ENCODE data around the gene TUBG2. TPM values are rescaled to one million over a fixed set of nuclear protein-coding genes. Genes with fewer than 3 reads are reported as not detected.

The TUBG2 gene
- total RNA-seq, 1 experiment from 2014 or later, result 21.3 TPM

- TF ChIP-seq CTCF (IDR thresholded peaks at IDR 0.05; ENCODE audit: unreplicated experiment), result no peak
- Mint-ChIP-seq H3K4me1 (ENCODE audit: insufficient read depth, unreplicated experiment) (no peaks in the 10 kb centered on the region), H3K9me3 (ENCODE audit: unreplicated experiment) (no peaks in the 10 kb centered on the region), H3K36me3 (ENCODE audit: insufficient read depth, unreplicated experiment) (no peaks in the 10 kb centered on the region), H3K27me3 (ENCODE audit: insufficient read depth, unreplicated experiment) (no peaks in the 10 kb centered on the region), H3K4me3 (ENCODE audit: unreplicated experiment) (no peak overlapping the region), H3K27ac (ENCODE audit: low read depth, unreplicated experiment) (no peak overlapping the region)
- no TSS peak for BruUV-seq (replicated peaks)
- intact Hi-C loops (cut with micrococcal nuclease), result no loop called here
- CTCF ChIA-PET, result no interaction called here
- DNase-seq (ENCODE audit: unreplicated experiment), result no peak
- POLR2A ChIA-PET, result no interaction called here
Observed at GRCh38 chr17:42694524-42694923, 35.4 kb downstream of the TUBG2 start.

GRCh38 chr17:42695500-42695899 is 36.4 kb downstream of the TUBG2 start:
- H3K36me3 Mint-ChIP-seq (ENCODE audit: insufficient read depth, unreplicated experiment), result peaks cover 8% of the 10 kb centered on the region
- no peak for DNase-seq (ENCODE audit: unreplicated experiment)
- no peaks in the 10 kb centered on the region for H3K27me3 Mint-ChIP-seq (ENCODE audit: insufficient read depth, unreplicated experiment)
- intact Hi-C loops (cut with micrococcal nuclease), result no loop called here
- POLR2A ChIA-PET, result interaction anchor here (0.6 kb wide), 1 partner anchor 32 kb away, joined by 3 read pairs; no protein-coding TSS in a partner anchor
- TF ChIP-seq CTCF (IDR thresholded peaks at IDR 0.05; ENCODE audit: unreplicated experiment), result no peak
- no peaks in the 10 kb centered on the region for H3K4me1 Mint-ChIP-seq (ENCODE audit: insufficient read depth, unreplicated experiment)
- BruUV-seq (replicated peaks), result no TSS peak
- no peak overlapping the region for H3K4me3 Mint-ChIP-seq (ENCODE audit: unreplicated experiment)
- H3K9me3 Mint-ChIP-seq (ENCODE audit: unreplicated experiment), result no peaks in the 10 kb centered on the region
- H3K27ac Mint-ChIP-seq (ENCODE audit: low read depth, unreplicated experiment), result no peak overlapping the region
- CTCF ChIA-PET, result interaction anchor here (0.6 kb wide), 3 partner anchors 42 to 1535 kb away, joined by 3 read pairs; no protein-coding TSS in a partner anchor

- DNase-seq (ENCODE audit: unreplicated experiment), result no peak
Observed at GRCh38 chr17:42697108-42697811, 38.2 kb downstream of the TUBG2 start.

More at GRCh38 chr17:42697108-42697811, 38.2 kb downstream of the TUBG2 start:
- Mint-ChIP-seq H3K4me3 (ENCODE audit: unreplicated experiment) (no peak overlapping the region), H3K36me3 (ENCODE audit: insufficient read depth, unreplicated experiment) (peaks cover 14% of the 10 kb centered on the region), H3K4me1 (ENCODE audit: insufficient read depth, unreplicated experiment) (no peaks in the 10 kb centered on the region), H3K9me3 (ENCODE audit: unreplicated experiment) (no peaks in the 10 kb centered on the region), H3K27ac (ENCODE audit: low read depth, unreplicated experiment) (no peak overlapping the region), H3K27me3 (ENCODE audit: insufficient read depth, unreplicated experiment) (no peaks in the 10 kb centered on the region)
- no TSS peak for BruUV-seq (replicated peaks)
- ChIA-PET POLR2A (interaction anchor here (0.6 to 0.8 kb wide), 2 partner anchors 119 to 924 kb away, joined by 3 to 4 read pairs; no protein-coding TSS in a partner anchor), CTCF (interaction anchor here (0.6 kb wide), 2 partner anchors 16 to 743 kb away, joined by 3 to 4 read pairs; no protein-coding TSS in a partner anchor)
- intact Hi-C loops (cut with micrococcal nuclease), result no loop called here
- no peak for TF ChIP-seq CTCF (IDR thresholded peaks at IDR 0.05; ENCODE audit: unreplicated experiment)
